Panc1 (cell line): ENCODE measurements around the gene ABCA1.

Source experiments
- CTCF ChIP-seq: fragments of 450-650 bp; IDR thresholded peaks from 2 replicates; pipeline ENCODE4 v1.5.1; 2017; ENCODE audit warnings: mild to moderate bottlenecking
- POLR2AphosphoS5 ChIP-seq: IDR thresholded peaks from 2 replicates; pipeline ENCODE4 v1.6.1; 2012; ENCODE audit warnings: mild to moderate bottlenecking, low read depth, low read length, moderate library complexity
- REST ChIP-seq, 2 experiments: IDR thresholded peaks; 2 replicates each; pipeline ENCODE4 v1.6.1; 2011 to 2012; ENCODE audit warnings: low read depth in 2 of 2, control low read depth in 1 of 2, low read length in 1 of 2, mild to moderate bottlenecking in 1 of 2, moderate library complexity in 1 of 2; ENCODE audit not compliant: insufficient read depth in 1 of 2
- SIN3A ChIP-seq: IDR thresholded peaks from 2 replicates; pipeline ENCODE4 v1.6.1; 2012; ENCODE audit warnings: low read depth, mild to moderate bottlenecking, low read length, moderate library complexity, borderline replicate concordance; ENCODE audit not compliant: insufficient read depth

DNA sequence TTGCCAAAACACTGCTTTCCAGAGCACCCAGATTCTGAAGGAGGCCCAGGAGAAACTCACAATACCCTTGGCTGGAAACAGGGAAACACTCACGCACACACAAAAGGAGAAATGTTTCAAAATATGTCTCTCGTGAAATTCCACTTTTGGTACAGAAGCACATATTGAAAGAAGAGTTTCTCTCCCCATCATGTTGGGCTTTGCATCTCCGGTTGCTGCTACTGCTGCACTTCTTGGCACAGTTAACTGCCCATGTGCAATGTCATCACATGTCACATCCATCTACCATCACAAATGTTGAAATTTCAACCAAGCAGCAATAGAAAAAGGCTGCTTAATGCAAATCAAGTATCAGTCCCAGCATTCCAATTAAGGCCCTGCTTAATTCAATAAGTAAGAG, 72.1 kb downstream of the ABCA1 start:
- TF ChIP-seq CTCF (no peak), POLR2AphosphoS5 (no peak), REST (IDR thresholded peaks at IDR 0.05; ENCODE audit: insufficient read depth in 1 of 2, low read depth in 2 of 2, low read length in 1 of 2) (no peak), SIN3A (no peak)
